DOHH2 (cell line): ENCODE measurements around the gene RPL23.

Experiments used
- H3F3A ChIP-seq: fragments of 200-600 bp; sonication (generic), shearing (Covaris generic); 2 replicates; pipeline ENCODE4 v1.6.0; 2016; ENCODE audit warnings: antibody characterized with exemption, mild to moderate bottlenecking; ENCODE audit not compliant: control insufficient read depth, insufficient read depth
- H3K27ac ChIP-seq: fragments of 200-600 bp; sonication (generic); 2 replicates; pipeline ENCODE4 v1.5.1; 2014; ENCODE audit warnings: low read depth, mild to moderate bottlenecking, low read length, moderate library complexity
- H3K27me3 ChIP-seq: fragments of 200-600 bp; sonication (generic); 2 replicates; pipeline ENCODE4 v1.6.1; 2014; ENCODE audit warnings: mild to moderate bottlenecking, low read length, mixed read lengths; ENCODE audit not compliant: control insufficient read depth
- H3K36me3 ChIP-seq: fragments of 200-600 bp; sonication (generic); 2 replicates; pipeline ENCODE4 v1.6.1; 2014; ENCODE audit warnings: mild to moderate bottlenecking, low read length, moderate library complexity, mixed read lengths; ENCODE audit not compliant: control insufficient read depth
- H3K4me1 ChIP-seq: fragments of 200-600 bp; sonication (generic); 2 replicates; pipeline ENCODE4 v1.6.1; 2014; ENCODE audit warnings: mild to moderate bottlenecking, low read length, mixed read lengths; ENCODE audit not compliant: control insufficient read depth
- H3K4me2 ChIP-seq: fragments of 200-600 bp; sonication (generic); 2 replicates; pipeline ENCODE4 v1.6.0; 2014; ENCODE audit warnings: mild to moderate bottlenecking, low read length, moderate library complexity
- H3K4me3 ChIP-seq: fragments of 200-600 bp; sonication (generic); 2 replicates; pipeline ENCODE4 v1.5.1; 2014; ENCODE audit warnings: mild to moderate bottlenecking, low read length, mixed read lengths
- H3K79me2 ChIP-seq: fragments of 200-600 bp; sonication (generic); 2 replicates; pipeline ENCODE4 v1.6.1; 2014; ENCODE audit warnings: mild to moderate bottlenecking, low read length, mixed read lengths; ENCODE audit not compliant: control insufficient read depth
- H3K9me2 ChIP-seq: fragments of 200-600 bp; sonication (generic); replicated peaks from 2 replicates; pipeline ENCODE4 v1.6.1; 2014; ENCODE audit warnings: mild to moderate bottlenecking, low read length, mixed read lengths; ENCODE audit not compliant: control insufficient read depth
- H3K9me3 ChIP-seq: fragments of 200-600 bp; sonication (generic); 2 replicates; pipeline ENCODE4 v1.6.1; 2014; ENCODE audit warnings: antibody characterized with exemption, low read length, mixed read lengths; ENCODE audit not compliant: control insufficient read depth, insufficient read depth
- H4K20me1 ChIP-seq: fragments of 200-600 bp; sonication (generic); 2 replicates; pipeline ENCODE4 v1.6.0; 2014; ENCODE audit warnings: low read depth, mild to moderate bottlenecking, antibody characterized with exemption, low read length, moderate library complexity; ENCODE audit not compliant: control insufficient read depth, insufficient read depth
- CTCF ChIP-seq: fragments of 200-600 bp; sonication (generic); IDR thresholded peaks from one replicate; pipeline ENCODE4 v1.5.1; 2014; ENCODE audit warnings: antibody characterized with exemption, mild to moderate bottlenecking, low read depth, low read length; ENCODE audit not compliant: poor library complexity, severe bottlenecking
- EZH2phosphoT487 ChIP-seq: fragments of 200-600 bp; sonication (generic); IDR thresholded peaks from 2 replicates; pipeline ENCODE4 v1.6.1; 2017; ENCODE audit warnings: borderline replicate concordance, mild to moderate bottlenecking, antibody characterized with exemption, low read length, moderate library complexity, mixed read lengths

Gene RPL23

GRCh38 chr17:38853292-38854219 is at the start of gene RPL23:
TSS of gene RPL23 (minus strand) at chr17:38853721. CDS start at chr17:38853710, 11 bp downstream.
- no peaks in the 10 kb centered on the region for H3K9me2 ChIP-seq
- H3K36me3 ChIP-seq: peaks cover 49% of the 10 kb centered on the region
- H3K4me3 ChIP-seq: peak within 1 kb of the TSS; percentile 85
- H3K4me2 ChIP-seq: peak within 1 kb of the TSS; percentile 75
- peaks cover 38% of the 10 kb centered on the region for H4K20me1 ChIP-seq
- H3K27ac ChIP-seq: peak within 1 kb of the TSS; percentile 86
- H3K4me1 ChIP-seq: peaks cover 29% of the 10 kb centered on the region
- H3K9me3 ChIP-seq: no peaks in the 10 kb centered on the region
- TF ChIP-seq EZH2phosphoT487: no peak
- no peak for TF ChIP-seq CTCF
- no peaks in the 10 kb centered on the region for H3K27me3 ChIP-seq
- H3F3A ChIP-seq: peaks cover 49% of the 10 kb centered on the region
- peaks cover 34% of the 10 kb centered on the region for H3K79me2 ChIP-seq

GRCh38 chr17:38900978-38901656 is 47.6 kb upstream of the RPL23 start:
- Histone ChIP-seq H3K9me3 (no peaks in the 10 kb centered on the region), H3K79me2 (peaks cover 10% of the 10 kb centered on the region), H3K27ac (no peak overlapping the region), H3K4me2 (no peak overlapping the region), H3F3A (peaks cover 23% of the 10 kb centered on the region), H3K9me2 (no peaks in the 10 kb centered on the region), H3K4me1 (peaks cover 66% of the 10 kb centered on the region), H3K4me3 (no peak overlapping the region), H3K36me3 (peaks cover 49% of the 10 kb centered on the region), H3K27me3 (no peaks in the 10 kb centered on the region), H4K20me1 (no peaks in the 10 kb centered on the region)
- TF ChIP-seq EZH2phosphoT487: no peak
- TF ChIP-seq CTCF: no peak

- H3K4me3 ChIP-seq: peak overlapping the region; percentile 77
- peaks cover 42% of the 10 kb centered on the region for H3K36me3 ChIP-seq
- H3K4me2 ChIP-seq: peak overlapping the region; percentile 100
- H3K9me2 ChIP-seq: no peaks in the 10 kb centered on the region
- peaks cover 53% of the 10 kb centered on the region for H3K4me1 ChIP-seq
- no peaks in the 10 kb centered on the region for H3K9me3 ChIP-seq
- H3K27me3 ChIP-seq: no peaks in the 10 kb centered on the region
- no peak for TF ChIP-seq EZH2phosphoT487
- TF ChIP-seq CTCF: no peak
- peaks cover 12% of the 10 kb centered on the region; the same call in 1 of the 2 replicates for H3F3A ChIP-seq
- H4K20me1 ChIP-seq: no peaks in the 10 kb centered on the region
- peak overlapping the region; percentile 94 for H3K27ac ChIP-seq
- peaks cover 8% of the 10 kb centered on the region; the same call in 1 of the 2 replicates for H3K79me2 ChIP-seq
Measured at GRCh38 chr17:38899421-38899820, 45.9 kb upstream of the RPL23 start.
